Endothelial cell of umbilical vein (primary cell): Measurements from ENCODE around the gene KCNA2. TPM values are rescaled to one million over a fixed set of nuclear protein-coding genes. Genes with fewer than 3 reads are reported as not detected.

ENCODE experiments used
- BruUV-seq: library from RNA; stranded (reverse); fragments of 400-500 nt; replicated peaks from 2 replicates; lab custom pipeline; 2021; lab: Mats Ljungman, UMichigan
- CTCF ChIA-PET: fragments of 300-600, 350-600 bp; sonication (Branson Sonifier 250); formaldehyde crosslinking; loops from one replicate; lab custom pipeline; 2021; ENCODE audit warnings: antibody characterized with exemption, inconsistent platforms; lab: Charles Lee
- POLR2A ChIA-PET: fragments of 300-600, 350-600 bp; sonication (Branson Sonifier 250); formaldehyde crosslinking; loops from one replicate; lab custom pipeline; 2021; ENCODE audit warnings: antibody characterized with exemption, inconsistent platforms; lab: Charles Lee
- DNase-seq: peaks from one replicate; pipeline ENCODE4 v3.0.0-alpha.2; 2011; ENCODE audit warnings: low read depth, low spot score
- FAIRE-seq: peaks from 2 replicates; lab custom pipeline; 2011; peaks lifted over from hg19 to GRCh38; lab: Jason Lieb, UNC
- H2AFZ ChIP-seq: 2 replicates; pipeline ENCODE4 v1.6.0; 2012; ENCODE audit warnings: low read depth, low read length, control low read depth, inconsistent platforms
- H3K27ac ChIP-seq: 2 replicates; pipeline ENCODE4 v1.5.1; 2011; ENCODE audit warnings: low read depth, mild to moderate bottlenecking, control low read depth, low read length, moderate library complexity; ENCODE audit not compliant: insufficient read depth
- H3K27me3 ChIP-seq, 2 experiments: 2 replicates each; pipeline versions ENCODE4 v1.6.0 to v1.6.1; 2011; ENCODE audit warnings: low read length in 2 of 2, mixed read lengths in 1 of 2; ENCODE audit not compliant: control insufficient read depth in 2 of 2, insufficient read depth in 2 of 2
- H3K36me3 ChIP-seq, 2 experiments: 2 replicates in 1 of 2; 3 replicates in 1 of 2; pipeline ENCODE4 v1.5.1; 2011; ENCODE audit warnings: low read length in 2 of 2, mild to moderate bottlenecking in 1 of 2, moderate library complexity in 1 of 2; ENCODE audit not compliant: control insufficient read depth in 2 of 2, insufficient read depth in 2 of 2; ENCODE audit errors: extremely low read depth in 1 of 2
- H3K4me1 ChIP-seq: 3 replicates; pipeline ENCODE4 v1.5.1; 2011; ENCODE audit warnings: mild to moderate bottlenecking, low read length; ENCODE audit not compliant: control insufficient read depth, insufficient read depth; ENCODE audit errors: extremely low read depth
- H3K4me2 ChIP-seq: 2 replicates; pipeline ENCODE4 v1.6.1; 2011; ENCODE audit warnings: low read length, control low read depth, mixed read lengths; ENCODE audit not compliant: insufficient read depth
- H3K4me3 ChIP-seq, 3 experiments: fragments of 200-600 bp in 1 of 3; sonication (generic), shearing (Covaris generic) in 1 of 3; replicated peaks in 1 of 3; 2 replicates each; pipeline ENCODE4 v1.5.1; 2011 to 2016; ENCODE audit warnings: control low read depth in 3 of 3, low read length in 3 of 3, mild to moderate bottlenecking in 2 of 3, inconsistent platforms in 1 of 3, low read depth in 1 of 3, moderate library complexity in 1 of 3; ENCODE audit not compliant: insufficient read depth in 1 of 3
- H3K79me2 ChIP-seq: 2 replicates; pipeline ENCODE4 v1.6.0; 2012; ENCODE audit warnings: low read length, inconsistent platforms; ENCODE audit not compliant: control insufficient read depth, insufficient read depth
- H3K9ac ChIP-seq: replicated peaks from 2 replicates; pipeline ENCODE3; 2011; ENCODE audit warnings: low read length, control low read depth; ENCODE audit not compliant: insufficient read depth; ENCODE audit errors: extremely low read depth
- H3K9me1 ChIP-seq: replicated peaks from 3 replicates; pipeline ENCODE4 v1.6.0; 2011; ENCODE audit warnings: mild to moderate bottlenecking, low read length; ENCODE audit not compliant: control insufficient read depth, insufficient read depth; ENCODE audit errors: extremely low read depth
- H3K9me3 ChIP-seq: replicated peaks from 2 replicates; pipeline ENCODE4 v1.5.1; 2012; ENCODE audit warnings: low read length, inconsistent platforms; ENCODE audit not compliant: control insufficient read depth, insufficient read depth
- H4K20me1 ChIP-seq: replicated peaks from 2 replicates; pipeline ENCODE3; 2011; ENCODE audit warnings: mild to moderate bottlenecking, low read length; ENCODE audit not compliant: control insufficient read depth, insufficient read depth; ENCODE audit errors: extremely low read depth
- CTCF ChIP-seq, 2 donors: IDR thresholded peaks; 1 replicate in 1 of 2; 2 replicates in 1 of 2; pipeline ENCODE4 v1.5.1; 2011; ENCODE audit warnings: low read length in 2 of 2, mild to moderate bottlenecking in 2 of 2, moderate library complexity in 2 of 2, control low read depth in 1 of 2, inconsistent platforms in 1 of 2, low read depth in 1 of 2; ENCODE audit not compliant: insufficient read depth in 1 of 2; ENCODE audit errors: extremely low read depth in 1 of 2
- EZH2 ChIP-seq: IDR thresholded peaks from 2 replicates; pipeline ENCODE4 v1.6.1; 2012; ENCODE audit warnings: borderline replicate concordance, low read depth, mild to moderate bottlenecking, moderate library complexity, low read length, inconsistent platforms; ENCODE audit not compliant: severe bottlenecking
- FOS ChIP-seq: IDR thresholded peaks from 2 replicates; pipeline ENCODE4 v1.6.1; 2011; ENCODE audit warnings: mild to moderate bottlenecking, low read length, moderate library complexity, borderline replicate concordance; ENCODE audit not compliant: insufficient read depth
- GATA2 ChIP-seq: IDR thresholded peaks from 2 replicates; pipeline ENCODE4 v1.7.0; 2011; ENCODE audit warnings: low read depth, mild to moderate bottlenecking, moderate library complexity, mixed read lengths, low read length; ENCODE audit not compliant: insufficient read length, insufficient read depth
- JUN ChIP-seq: IDR thresholded peaks from 2 replicates; pipeline ENCODE4 v1.6.1; 2011; ENCODE audit warnings: borderline replicate concordance, low read depth; ENCODE audit not compliant: insufficient read length, insufficient read depth
- MAX ChIP-seq: IDR thresholded peaks from 2 replicates; pipeline ENCODE4 v1.6.1; 2011; ENCODE audit not compliant: insufficient read depth, insufficient read length
- MYC ChIP-seq: IDR thresholded peaks from one replicate; pipeline ENCODE4 v1.6.1; 2011; ENCODE audit warnings: mild to moderate bottlenecking, low read depth, low read length
- POLR2A ChIP-seq: IDR thresholded peaks from 2 replicates; pipeline ENCODE4 v1.6.1; 2012; ENCODE audit warnings: low read depth, mild to moderate bottlenecking, control low read depth, low read length
- POLR2AphosphoS5 ChIP-seq: IDR thresholded peaks from 2 replicates; pipeline ENCODE4 v1.6.1; 2012; ENCODE audit warnings: low read depth, mild to moderate bottlenecking, control low read depth, low read length, moderate library complexity; ENCODE audit not compliant: insufficient read depth
- dilution Hi-C: fragments of 300-500 bp; cut with MboI; formaldehyde crosslinking; loops from one replicate; pipeline ENCODE4 v1.15.0; 2019; ENCODE audit warnings: low sequenced_read_pairs; ENCODE audit not compliant: extremely low pct_ligation_motif_present
- intact Hi-C: fragments of 100-400 bp; cut with micrococcal nuclease; formaldehyde crosslinking; loops from one replicate; pipeline ENCODE4 v1.10.0; 2022
- polyA plus RNA-seq, 4 experiments: library from polyadenylated mRNA; depleted of rRNA in 3 of 4; stranded (reverse) in 3 of 4; unstranded in 1 of 4; fragments of >200 nt; gene quantifications; 2 replicates each; pipeline versions ENCODE4 v1.2.1 to v1.2.3, GENCODE V29; 2011 to 2012; ENCODE audit warnings: missing spikeins in 1 of 4
- total RNA-seq: library from RNA; stranded (reverse); gene quantifications from 2 replicates; pipeline ENCODE4 v1.2.3, GENCODE V29; 2021

KCNA2 gene
- total and polyA plus RNA-seq, 2 donors (not counting 3 experiments of a cell fraction or from before 2014, with no cell fraction given), result not detected

GRCh38 chr1:110617116-110617515 lies 11.0 kb upstream of the KCNA2 start:
- FAIRE-seq (no peak), DNase-seq (no peak)
- ChIA-PET CTCF (interaction anchor here (0.5 to 2.0 kb wide), 4 partner anchors 61 to 166 kb away, joined by 3 to 6 read pairs (median 5); no protein-coding TSS in a partner anchor), POLR2A (no interaction called here)
- intact Hi-C loops, result no loop called here
- no peak overlapping the region for H3K27ac ChIP-seq
- H3K9ac ChIP-seq, result no peak overlapping the region
- no peaks in the 10 kb centered on the region for H3K9me1 ChIP-seq
- no peak overlapping the region for H3K4me3 ChIP-seq
- H3K4me2 ChIP-seq, result no peak overlapping the region
- dilution Hi-C loops, result no loop called here
- H3K9me3 ChIP-seq, result no peaks in the 10 kb centered on the region
- H2AFZ ChIP-seq, result no peak overlapping the region
- no peaks in the 10 kb centered on the region for H3K4me1 ChIP-seq
- H3K36me3 ChIP-seq, result no peaks in the 10 kb centered on the region
- no peaks in the 10 kb centered on the region for H4K20me1 ChIP-seq
- BruUV-seq, result no TSS peak
- no peaks in the 10 kb centered on the region for H3K79me2 ChIP-seq
- H3K27me3 ChIP-seq, result peaks cover 10 to 11% of the 10 kb centered on the region in 2 experiments
- TF ChIP-seq GATA2, result no peak
- TF ChIP-seq POLR2AphosphoS5, result no peak
- TF ChIP-seq POLR2A, result no peak
- TF ChIP-seq EZH2, result no peak
- TF ChIP-seq MAX, result no peak
- no peak for TF ChIP-seq JUN
- no peak for TF ChIP-seq CTCF (IDR thresholded peaks at IDR 0.05; ENCODE audit: extremely low read depth in 1 of 2, insufficient read depth in 1 of 2, low read depth in 1 of 2, low read length in 2 of 2)
- TF ChIP-seq MYC, result no peak
- TF ChIP-seq FOS, result no peak
